GM10266 (cell line): Measurements from ENCODE around the gene PDZD8.

Experiments
- DNase-seq: peaks from one replicate; pipeline ENCODE4 v3.0.0; 2012; ENCODE audit errors: extremely low spot score
- TF ChIP-seq, protein P1 (sequence below): IDR thresholded peaks from 2 replicates; pipeline ENCODE4 v1.5.1; 2012; ENCODE audit warnings: mild to moderate bottlenecking, low read depth; ENCODE audit not compliant: control insufficient read depth, insufficient read depth; ENCODE audit errors: missing control alignments

Gene PDZD8

GRCh38 chr10:117346574-117346973 lies 28.7 kb downstream of the PDZD8 start:
- no peak for DNase-seq
- TF ChIP-seq, protein P1, sequence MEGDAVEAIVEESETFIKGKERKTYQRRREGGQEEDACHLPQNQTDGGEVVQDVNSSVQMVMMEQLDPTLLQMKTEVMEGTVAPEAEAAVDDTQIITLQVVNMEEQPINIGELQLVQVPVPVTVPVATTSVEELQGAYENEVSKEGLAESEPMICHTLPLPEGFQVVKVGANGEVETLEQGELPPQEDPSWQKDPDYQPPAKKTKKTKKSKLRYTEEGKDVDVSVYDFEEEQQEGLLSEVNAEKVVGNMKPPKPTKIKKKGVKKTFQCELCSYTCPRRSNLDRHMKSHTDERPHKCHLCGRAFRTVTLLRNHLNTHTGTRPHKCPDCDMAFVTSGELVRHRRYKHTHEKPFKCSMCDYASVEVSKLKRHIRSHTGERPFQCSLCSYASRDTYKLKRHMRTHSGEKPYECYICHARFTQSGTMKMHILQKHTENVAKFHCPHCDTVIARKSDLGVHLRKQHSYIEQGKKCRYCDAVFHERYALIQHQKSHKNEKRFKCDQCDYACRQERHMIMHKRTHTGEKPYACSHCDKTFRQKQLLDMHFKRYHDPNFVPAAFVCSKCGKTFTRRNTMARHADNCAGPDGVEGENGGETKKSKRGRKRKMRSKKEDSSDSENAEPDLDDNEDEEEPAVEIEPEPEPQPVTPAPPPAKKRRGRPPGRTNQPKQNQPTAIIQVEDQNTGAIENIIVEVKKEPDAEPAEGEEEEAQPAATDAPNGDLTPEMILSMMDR = no peak

DNA sequence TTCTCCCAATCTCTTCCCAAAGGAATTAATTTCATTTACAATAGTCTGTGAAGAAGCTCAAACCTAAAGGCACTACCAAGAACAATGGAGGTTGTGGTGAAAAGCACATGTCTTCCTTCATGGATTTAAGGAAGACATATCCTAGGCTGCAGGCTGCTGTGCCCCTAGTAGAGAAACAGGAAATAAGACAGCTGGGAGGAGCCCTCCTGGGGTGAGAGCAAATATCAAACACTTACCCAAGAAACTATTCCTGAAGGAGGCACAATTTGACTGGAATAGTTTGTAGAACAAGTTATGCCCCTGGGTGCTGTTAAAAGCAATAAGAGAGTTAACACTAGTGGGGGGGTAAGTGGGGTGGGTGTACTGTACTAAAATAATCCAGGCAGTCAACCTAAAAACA lies 30.1 kb downstream of the PDZD8 start:
- TF ChIP-seq, protein P1 = no peak
- DNase-seq = no peak

DNA sequence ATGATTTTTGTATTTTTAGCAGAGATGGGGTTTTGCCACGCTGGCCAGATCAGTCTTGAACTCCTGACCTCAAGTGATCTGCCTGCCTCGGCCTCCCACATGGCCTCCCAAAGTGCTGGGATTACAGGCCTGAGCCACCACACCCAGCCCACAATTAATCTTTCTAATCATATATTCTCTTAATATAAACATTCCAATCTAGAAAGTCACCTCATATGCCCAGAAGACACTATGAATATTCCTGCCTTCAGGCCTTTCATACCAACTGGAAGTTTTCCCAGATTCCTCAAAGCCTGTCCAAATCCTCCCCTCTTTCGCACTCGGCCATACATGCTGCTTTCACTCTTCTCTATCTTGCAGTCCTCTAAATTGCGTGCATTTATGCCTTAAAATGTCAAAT lies 32.6 kb downstream of the PDZD8 start:
- TF ChIP-seq, protein P1 = no peak

GRCh38 chr10:117341061-117341460 lies 34.2 kb downstream of the PDZD8 start:
- no peak for DNase-seq
- TF ChIP-seq, protein P1 = no peak

More for the DNA sequence above, 32.6 kb downstream of the PDZD8 start:
- no peak for DNase-seq

GRCh38 chr10:117339979-117340378 lies 35.3 kb downstream of the PDZD8 start:
- TF ChIP-seq, protein P1 = no peak
- no peak for DNase-seq

- TF ChIP-seq, protein P1 = no peak
- DNase-seq = no peak
Observed at GRCh38 chr10:117339578-117339977, 35.7 kb downstream of the PDZD8 start.

GRCh38 chr10:117334926-117335325 lies 40.3 kb downstream of the PDZD8 start:
- no peak for DNase-seq

More at GRCh38 chr10:117334926-117335325, 40.3 kb downstream of the PDZD8 start:
- TF ChIP-seq, protein P1 = no peak
